Dendritic cell treated with granulocyte-macrophage colony-stimulating factor and Interleukin-4, amounts not matched to agents 40 ng/mL and 50 ng/mL, for 4 days (primary cell): ENCODE data around the gene GOLGA8Q.
"Not testable (repeated sequence)": the region's sequence is repeated elsewhere in the genome, so short reads cannot be mapped to it uniquely, and the experiment has no call there.

Experiments used
- H3K27ac Mint-ChIP-seq: one replicate; pipeline ENCODE4 v1.8.0; 2022; ENCODE audit warnings: mild to moderate bottlenecking, mixed read lengths
- H3K27me3 Mint-ChIP-seq: one replicate; pipeline ENCODE4 v1.8.0; 2022; ENCODE audit warnings: mild to moderate bottlenecking, mixed read lengths
- H3K36me3 Mint-ChIP-seq: one replicate; pipeline ENCODE4 v1.8.0; 2022; ENCODE audit warnings: low read depth, mixed read lengths
- H3K4me1 Mint-ChIP-seq: one replicate; pipeline ENCODE4 v1.8.0; 2022; ENCODE audit warnings: low read depth, mixed read lengths
- H3K4me3 Mint-ChIP-seq: one replicate; pipeline ENCODE4 v1.8.0; 2022; ENCODE audit warnings: mild to moderate bottlenecking, moderate library complexity, mixed read lengths
- H3K9me3 Mint-ChIP-seq: one replicate; pipeline ENCODE4 v1.8.0; 2022; ENCODE audit warnings: mixed read lengths
- intact Hi-C: fragments of 100-400 bp; cut with micrococcal nuclease; formaldehyde crosslinking; loops from one replicate; pipeline ENCODE4 v1.15.0; 2022

Gene GOLGA8Q, protein sequence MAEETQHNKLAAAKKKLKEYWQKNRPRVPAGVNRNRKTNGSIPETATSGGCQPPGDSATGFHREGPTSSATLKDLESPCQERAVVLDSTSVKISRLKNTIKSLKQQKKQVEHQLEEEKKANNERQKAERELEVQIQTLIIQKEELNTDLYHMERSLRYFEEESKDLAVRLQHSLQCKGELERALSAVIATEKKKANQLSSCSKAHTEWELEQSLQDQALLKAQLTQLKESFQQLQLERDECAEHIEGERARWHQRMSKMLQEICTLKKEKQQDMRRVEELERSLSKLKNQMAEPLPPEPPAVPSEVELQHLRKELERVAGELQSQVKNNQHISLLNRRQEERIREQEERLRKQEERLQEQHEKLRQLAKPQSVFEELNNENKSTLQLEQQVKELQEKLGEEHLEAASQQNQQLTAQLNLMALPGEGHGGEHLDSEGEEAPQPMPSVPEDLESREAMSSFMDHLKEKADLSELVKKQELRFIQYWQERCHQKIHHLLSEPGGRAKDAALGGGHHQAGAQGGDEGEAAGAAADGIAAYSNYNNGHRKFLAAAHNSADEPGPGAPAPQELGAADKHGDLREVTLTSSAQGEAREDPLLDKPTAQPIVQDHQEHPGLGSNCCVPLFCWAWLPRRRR

DNA sequence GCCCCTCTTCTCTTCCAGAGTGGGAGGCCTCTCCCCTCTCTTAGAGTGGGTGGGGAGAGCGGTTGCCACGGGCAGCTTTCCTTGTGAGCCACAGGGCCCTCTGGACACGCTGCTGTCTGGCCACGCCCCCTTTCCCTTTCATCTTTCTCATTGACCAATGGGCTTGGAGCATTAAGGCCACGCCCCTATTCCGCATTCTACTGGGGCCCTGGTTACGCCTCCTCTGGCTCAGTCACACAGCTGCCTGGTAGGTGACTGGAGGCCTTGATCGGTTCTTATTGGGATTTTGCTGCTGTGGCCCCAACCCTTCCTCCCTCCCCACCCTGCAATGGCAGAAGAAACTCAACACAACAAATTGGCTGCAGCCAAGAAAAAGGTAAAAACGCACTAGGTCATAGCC is at the start of gene GOLGA8Q:
Gene GOLGA8Q, plus strand, starts transcription at position 301 of the 400 bp plus-strand sequence. Its CDS starts 28 bp downstream, at position 329.
- H3K36me3 Mint-ChIP-seq, H3K27me3 Mint-ChIP-seq, H3K4me1 Mint-ChIP-seq, H3K9me3 Mint-ChIP-seq, H3K4me3 Mint-ChIP-seq, H3K27ac Mint-ChIP-seq, intact Hi-C loops: not testable (repeated sequence)

- H3K27me3 Mint-ChIP-seq, H3K4me1 Mint-ChIP-seq, H3K36me3 Mint-ChIP-seq, intact Hi-C loops, H3K9me3 Mint-ChIP-seq, H3K27ac Mint-ChIP-seq, H3K4me3 Mint-ChIP-seq: not testable (repeated sequence)
Observed at GRCh38 chr15:30502904-30503781, 48.7 kb upstream of the GOLGA8Q start.

- H3K4me1 Mint-ChIP-seq, intact Hi-C loops, H3K4me3 Mint-ChIP-seq, H3K27ac Mint-ChIP-seq, H3K27me3 Mint-ChIP-seq, H3K36me3 Mint-ChIP-seq, H3K9me3 Mint-ChIP-seq: not testable (repeated sequence)
Observed at GRCh38 chr15:30504162-30504843, 47.5 kb upstream of the GOLGA8Q start.

GRCh38 chr15:30514545-30514944 is 37.3 kb upstream of the GOLGA8Q start:
- H3K9me3 Mint-ChIP-seq, intact Hi-C loops, H3K27me3 Mint-ChIP-seq, H3K36me3 Mint-ChIP-seq, H3K4me1 Mint-ChIP-seq, H3K4me3 Mint-ChIP-seq, H3K27ac Mint-ChIP-seq: not testable (repeated sequence)

GRCh38 chr15:30523453-30524243 is 28.2 kb upstream of the GOLGA8Q start:
- H3K27me3 Mint-ChIP-seq, H3K27ac Mint-ChIP-seq, H3K36me3 Mint-ChIP-seq, intact Hi-C loops, H3K4me3 Mint-ChIP-seq, H3K9me3 Mint-ChIP-seq, H3K4me1 Mint-ChIP-seq: not testable (repeated sequence)

GRCh38 chr15:30525912-30526311 is 25.9 kb upstream of the GOLGA8Q start:
- intact Hi-C loops, H3K4me3 Mint-ChIP-seq, H3K9me3 Mint-ChIP-seq, H3K36me3 Mint-ChIP-seq, H3K27me3 Mint-ChIP-seq, H3K4me1 Mint-ChIP-seq, H3K27ac Mint-ChIP-seq: not testable (repeated sequence)

GRCh38 chr15:30529049-30529448 is 22.8 kb upstream of the GOLGA8Q start:
- H3K36me3 Mint-ChIP-seq, intact Hi-C loops: not testable (repeated sequence)

GRCh38 chr15:30566949-30567348 is 15.1 kb downstream of the GOLGA8Q start:
- H3K9me3 Mint-ChIP-seq, H3K27me3 Mint-ChIP-seq, H3K36me3 Mint-ChIP-seq, intact Hi-C loops, H3K27ac Mint-ChIP-seq, H3K4me3 Mint-ChIP-seq, H3K4me1 Mint-ChIP-seq: not testable (repeated sequence)

More at GRCh38 chr15:30529049-30529448, 22.8 kb upstream of the GOLGA8Q start:
- not testable (repeated sequence) for H3K4me1 Mint-ChIP-seq, H3K4me3 Mint-ChIP-seq, H3K27ac Mint-ChIP-seq, H3K27me3 Mint-ChIP-seq, H3K9me3 Mint-ChIP-seq

- H3K27ac Mint-ChIP-seq, result not testable (repeated sequence)
Observed at GRCh38 chr15:30573012-30573491, 21.2 kb downstream of the GOLGA8Q start.

GRCh38 chr15:30579394-30579970 is 27.6 kb downstream of the GOLGA8Q start:
- H3K27ac Mint-ChIP-seq, intact Hi-C loops, H3K36me3 Mint-ChIP-seq, H3K9me3 Mint-ChIP-seq, H3K4me1 Mint-ChIP-seq, H3K27me3 Mint-ChIP-seq, H3K4me3 Mint-ChIP-seq: not testable (repeated sequence)

More at GRCh38 chr15:30573012-30573491, 21.2 kb downstream of the GOLGA8Q start:
- H3K9me3 Mint-ChIP-seq, H3K36me3 Mint-ChIP-seq, intact Hi-C loops, H3K27me3 Mint-ChIP-seq, H3K4me1 Mint-ChIP-seq, H3K4me3 Mint-ChIP-seq: not testable (repeated sequence)

GRCh38 chr15:30580716-30581115 is 28.9 kb downstream of the GOLGA8Q start:
- H3K9me3 Mint-ChIP-seq, H3K27ac Mint-ChIP-seq, H3K4me3 Mint-ChIP-seq, H3K36me3 Mint-ChIP-seq, H3K4me1 Mint-ChIP-seq, H3K27me3 Mint-ChIP-seq, intact Hi-C loops: not testable (repeated sequence)

GRCh38 chr15:30598953-30599352 is 47.1 kb downstream of the GOLGA8Q start:
- H3K27me3 Mint-ChIP-seq, H3K27ac Mint-ChIP-seq, intact Hi-C loops: not testable (repeated sequence)

GRCh38 chr15:30603796-30604195 is 51.9 kb downstream of the GOLGA8Q start, which contains the start of gene GOLGA8H:
Gene GOLGA8H, plus strand, starts transcription at chr15:30604028. Its CDS starts 98 bp downstream, at chr15:30604126.
- H3K36me3 Mint-ChIP-seq, H3K27me3 Mint-ChIP-seq, H3K4me3 Mint-ChIP-seq, H3K27ac Mint-ChIP-seq, intact Hi-C loops, H3K9me3 Mint-ChIP-seq, H3K4me1 Mint-ChIP-seq: not testable (repeated sequence)

More at GRCh38 chr15:30598953-30599352, 47.1 kb downstream of the GOLGA8Q start:
- H3K4me1 Mint-ChIP-seq, H3K9me3 Mint-ChIP-seq, H3K4me3 Mint-ChIP-seq, H3K36me3 Mint-ChIP-seq: not testable (repeated sequence)
